HG03060 (cell line): ENCODE data around the gene MOGAT1.
A peak's percentile ranks its signal among the peaks of the same experiment; 100 is the strongest.
"Not testable (repeated sequence)": the region's sequence is repeated elsewhere in the genome, so short reads cannot be mapped to it uniquely, and the experiment has no call there.

Experiments
- ATAC-seq: cut with Tn5 transposase; IDR thresholded peaks from one replicate; pipeline ENCODE4 v1.9.1; 2021; ENCODE audit warnings: low read depth, moderate number of reproducible peaks; ENCODE audit not compliant: unreplicated experiment

The MOGAT1 gene

DNA sequence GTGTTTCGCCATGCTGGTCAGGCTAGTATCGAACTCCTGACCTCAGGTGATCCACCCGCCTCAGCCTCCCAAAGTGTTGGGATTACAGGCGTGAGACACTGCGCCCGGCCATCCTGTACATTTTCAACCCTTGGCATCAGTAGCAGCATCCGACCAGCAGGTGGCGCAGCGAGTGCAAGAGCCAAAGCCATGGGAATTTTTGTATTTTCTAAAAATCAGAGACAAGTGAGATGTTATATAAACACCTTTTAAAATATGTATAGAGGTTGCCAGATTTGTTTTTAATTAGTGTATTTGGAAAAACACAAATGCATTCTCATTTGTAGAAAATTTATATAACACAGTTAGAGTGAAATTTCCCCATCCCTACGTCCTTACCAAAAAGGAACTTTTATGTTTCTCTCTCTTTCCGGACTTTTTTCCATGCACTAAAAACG, 36.8 kb downstream of the MOGAT1 start:
- no peak for ATAC-seq

- ATAC-seq, result peak; percentile 42
These were observed 37.9 kb downstream of the MOGAT1 start for GRCh38 chr2:222709191-222709891.

- no peak for ATAC-seq
These were observed 39.3 kb downstream of the MOGAT1 start for GRCh38 chr2:222710736-222711135.

DNA sequence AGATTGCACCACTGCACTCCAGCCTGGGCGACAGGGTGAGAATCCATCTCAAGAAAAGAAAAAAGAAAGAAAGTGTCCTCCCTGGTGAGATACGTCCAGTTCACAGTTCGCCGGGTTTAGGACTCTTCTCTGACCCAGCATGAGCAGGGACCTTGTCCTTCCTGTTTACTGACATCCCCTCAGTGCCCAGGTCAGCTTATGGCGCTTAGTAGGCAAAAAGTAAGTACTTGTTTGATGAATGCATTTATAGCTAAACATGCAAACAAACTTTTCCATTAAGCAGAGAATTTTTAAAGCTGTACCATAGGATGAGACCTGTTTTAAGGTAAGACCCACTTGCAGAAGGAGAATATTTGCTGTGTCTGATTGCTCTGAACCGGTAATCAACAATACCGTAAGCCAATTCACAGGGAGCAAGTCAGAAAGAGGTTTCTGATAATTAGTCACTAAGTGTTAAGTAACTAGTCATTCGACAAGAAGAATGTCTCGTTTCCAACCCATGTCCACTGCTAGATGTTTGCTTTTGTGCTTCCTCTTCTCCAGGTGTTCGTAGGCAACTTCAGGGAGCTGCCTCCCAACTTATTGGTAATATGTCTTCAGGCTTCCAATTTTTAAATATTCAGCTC, 40.0 kb downstream of the MOGAT1 start:
- ATAC-seq, result no peak

DNA sequence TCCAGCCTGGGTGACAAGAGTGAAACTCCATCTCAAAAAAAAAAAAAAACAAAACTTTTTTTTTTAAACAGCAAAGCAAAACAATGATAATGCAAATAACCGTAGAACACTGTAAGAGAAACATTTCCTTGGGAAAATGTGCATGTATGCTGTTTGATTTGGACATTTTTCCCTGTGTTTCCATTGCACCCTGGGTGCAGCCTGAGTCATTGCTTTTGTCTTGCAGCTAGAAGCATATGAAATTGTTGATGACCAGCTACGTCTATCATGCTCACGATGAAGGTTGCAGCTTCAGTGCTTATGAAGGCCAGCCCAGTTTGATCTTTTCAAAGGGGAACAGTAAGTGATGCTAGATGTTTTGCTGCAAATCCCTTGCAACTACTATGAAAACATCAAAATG, 41.5 kb downstream of the MOGAT1 start:
- ATAC-seq, result no peak

DNA sequence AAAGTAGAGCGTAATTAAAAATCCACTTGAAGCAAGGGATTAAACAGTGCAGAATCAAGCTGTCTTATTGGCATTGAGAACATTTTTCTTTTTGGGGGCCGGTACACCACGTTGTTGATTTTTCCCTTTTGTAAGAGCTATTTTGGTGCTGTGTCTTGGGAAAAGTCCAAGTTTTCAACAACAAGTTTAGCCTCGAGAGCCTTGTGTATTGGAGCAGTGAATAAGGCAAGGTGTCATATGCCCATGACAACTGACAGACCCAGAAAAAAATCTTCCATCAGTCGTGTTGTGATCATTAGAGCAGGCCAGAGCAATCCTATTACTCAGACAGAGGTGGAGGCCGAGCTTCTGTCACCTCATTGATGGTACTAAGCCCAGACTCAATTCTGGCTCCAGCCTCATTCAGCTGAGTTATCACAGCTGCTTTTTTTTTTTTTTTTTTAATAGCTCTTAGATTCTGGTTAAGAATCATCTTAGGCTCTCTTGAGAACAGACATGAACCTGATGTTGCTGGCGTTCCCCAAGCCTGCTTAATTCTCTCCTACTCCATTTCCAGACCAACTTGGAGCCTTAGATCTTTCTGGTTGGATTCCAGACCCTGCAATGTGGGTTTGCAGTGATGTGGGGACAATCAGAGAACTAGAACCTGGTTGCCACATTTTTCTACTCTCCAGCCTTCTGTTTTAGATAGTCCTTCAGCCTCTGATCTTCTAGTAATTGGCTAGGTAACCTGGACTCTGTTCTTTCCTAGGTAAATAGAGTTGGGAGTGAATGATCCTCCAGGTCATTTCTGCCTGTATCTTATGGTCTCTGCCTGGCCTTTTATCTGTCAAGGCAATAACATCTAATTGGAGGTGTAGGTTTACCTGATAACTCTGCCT, 43.1 kb downstream of the MOGAT1 start:
- no peak for ATAC-seq

DNA sequence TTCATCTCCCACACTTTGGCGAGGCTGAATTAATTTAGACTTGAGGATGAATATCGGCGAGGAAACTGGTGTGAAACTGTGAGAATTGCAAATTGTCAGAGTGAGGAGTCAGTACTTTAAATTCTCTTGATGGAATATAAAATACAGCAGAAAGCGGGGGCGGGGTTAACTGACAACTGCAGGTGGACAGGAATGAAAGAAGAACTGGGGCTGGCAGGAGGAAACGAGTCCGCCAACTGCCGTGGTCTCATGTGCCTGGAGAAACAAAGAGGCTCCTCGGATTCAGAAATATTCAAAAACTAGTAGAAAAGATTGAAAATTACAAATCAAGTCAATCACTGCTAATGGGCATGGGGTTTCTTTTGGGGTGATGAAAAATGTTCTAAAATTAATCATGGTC, 44.3 kb downstream of the MOGAT1 start:
- ATAC-seq, result no peak

DNA sequence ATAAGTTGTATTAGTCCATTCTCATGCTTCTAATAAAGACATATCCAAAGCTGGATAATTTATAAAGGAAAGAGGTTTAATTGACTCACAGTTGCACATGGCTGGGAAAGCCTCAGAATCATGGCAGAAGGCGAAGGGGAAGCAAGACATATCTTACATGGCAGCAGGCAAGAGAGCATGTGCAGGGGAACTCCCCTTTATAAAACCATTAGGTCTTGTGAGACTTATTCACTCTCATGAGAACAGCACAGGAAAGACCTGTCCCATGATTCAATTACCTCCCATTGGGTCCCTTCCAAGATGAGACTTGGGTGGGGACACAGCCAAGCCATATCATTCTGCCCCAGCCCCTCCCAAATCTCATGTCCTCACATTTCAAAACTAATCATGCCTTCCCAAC, 48.3 kb downstream of the MOGAT1 start:
- ATAC-seq, result not testable (repeated sequence)

DNA sequence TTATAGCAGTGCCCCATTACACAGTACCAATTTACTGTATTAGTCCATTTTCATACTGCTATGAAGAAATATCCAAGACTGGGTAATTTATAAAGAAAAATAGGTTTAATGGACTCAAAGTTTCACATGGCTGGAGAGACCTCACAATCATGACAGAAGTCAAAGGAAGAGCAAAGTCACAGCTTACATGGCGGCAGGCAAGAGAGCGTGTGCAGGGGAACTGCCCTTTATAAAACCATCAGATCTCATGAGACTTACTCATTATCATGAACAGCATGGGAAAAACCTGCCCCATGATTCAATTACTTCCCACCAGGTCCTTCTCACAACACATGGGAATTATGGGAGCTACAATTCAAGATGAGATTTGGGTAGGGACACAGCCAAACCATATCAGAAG, 50.1 kb downstream of the MOGAT1 start:
- not testable (repeated sequence) for ATAC-seq

DNA sequence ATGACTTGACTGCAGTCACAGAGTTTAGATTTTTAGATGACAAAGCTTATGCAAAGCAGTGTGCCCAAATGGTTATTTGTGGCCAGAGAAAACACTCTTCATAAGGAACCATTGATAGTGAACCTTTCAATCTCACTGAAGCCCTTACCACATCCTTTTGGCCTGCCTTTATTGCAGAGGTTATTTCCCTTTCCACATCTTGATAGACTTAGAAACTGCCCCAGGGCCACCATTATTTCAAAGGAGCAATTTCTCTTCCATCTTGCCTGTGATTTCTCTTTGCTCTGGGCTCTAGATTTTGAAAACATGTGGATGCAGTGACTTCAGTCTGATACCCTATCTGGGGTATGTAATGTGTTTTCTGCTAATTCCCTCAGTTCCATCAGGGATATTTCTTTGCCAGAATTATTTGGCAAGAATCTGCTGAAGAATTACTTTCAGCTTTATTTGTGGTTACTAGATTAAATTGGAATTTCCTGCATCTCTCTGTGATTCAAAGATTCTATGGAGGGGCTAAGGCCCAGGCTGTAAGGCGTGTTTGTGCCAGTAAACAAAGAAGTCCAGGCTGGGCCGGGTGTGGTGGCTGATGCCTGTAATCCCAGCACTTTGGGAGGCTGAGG, 51.0 kb downstream of the MOGAT1 start:
- ATAC-seq, result peak; percentile 98

DNA sequence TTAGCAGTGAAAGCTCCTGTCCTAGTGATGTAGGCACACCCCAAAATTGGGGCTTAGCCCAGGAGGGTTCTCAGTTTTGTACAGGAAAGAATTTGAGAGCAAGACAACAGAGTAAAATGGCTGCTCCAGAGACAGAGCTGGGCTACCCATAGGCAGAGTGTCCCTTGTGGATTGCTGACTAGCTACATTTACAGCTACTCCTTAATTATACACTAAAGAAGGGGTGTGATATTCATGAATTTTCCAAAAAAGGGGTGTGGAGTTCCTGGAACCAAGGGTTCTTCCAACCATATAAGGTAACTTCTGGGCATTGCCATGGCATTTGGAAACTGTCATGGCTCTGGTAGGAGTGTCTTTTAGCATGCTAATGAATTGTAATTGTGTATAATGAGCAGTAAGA, 52.8 kb downstream of the MOGAT1 start:
- ATAC-seq, result no peak

GRCh38 chr2:222728621-222729020, 57.2 kb downstream of the MOGAT1 start:
- no peak for ATAC-seq

DNA sequence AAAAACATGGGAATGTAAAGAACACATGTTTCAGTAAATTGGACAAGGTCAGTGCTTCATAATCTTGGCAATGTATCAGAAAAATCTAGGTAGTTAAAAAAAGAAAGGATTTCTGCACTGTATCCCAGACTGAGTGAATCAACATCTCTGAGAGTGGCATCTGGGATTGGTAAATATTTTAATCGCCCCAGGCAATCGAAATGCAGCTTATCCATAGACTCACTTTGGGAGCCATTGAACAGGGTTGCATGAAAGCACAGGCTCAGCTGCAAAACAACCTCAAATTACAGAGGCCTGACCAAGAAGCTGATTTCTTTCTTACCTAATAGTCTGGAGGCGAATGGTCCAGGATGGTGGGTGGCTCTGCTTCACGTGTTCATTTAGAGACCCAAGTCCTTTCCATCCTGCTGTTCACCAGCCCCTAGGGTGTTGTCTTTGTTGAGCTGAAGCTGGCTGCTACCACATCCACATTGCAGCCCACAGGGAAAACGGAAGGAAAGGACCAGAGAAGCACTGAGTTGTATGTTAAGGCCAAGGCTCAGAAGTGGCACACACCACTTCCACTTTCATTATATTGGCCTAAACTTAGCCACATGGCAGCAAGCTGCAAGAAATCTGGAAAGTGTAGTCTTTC, 59.0 kb downstream of the MOGAT1 start:
- peak; percentile 57 for ATAC-seq

- no peak for ATAC-seq
These were observed 59.8 kb downstream of the MOGAT1 start for GRCh38 chr2:222731201-222731621.

DNA sequence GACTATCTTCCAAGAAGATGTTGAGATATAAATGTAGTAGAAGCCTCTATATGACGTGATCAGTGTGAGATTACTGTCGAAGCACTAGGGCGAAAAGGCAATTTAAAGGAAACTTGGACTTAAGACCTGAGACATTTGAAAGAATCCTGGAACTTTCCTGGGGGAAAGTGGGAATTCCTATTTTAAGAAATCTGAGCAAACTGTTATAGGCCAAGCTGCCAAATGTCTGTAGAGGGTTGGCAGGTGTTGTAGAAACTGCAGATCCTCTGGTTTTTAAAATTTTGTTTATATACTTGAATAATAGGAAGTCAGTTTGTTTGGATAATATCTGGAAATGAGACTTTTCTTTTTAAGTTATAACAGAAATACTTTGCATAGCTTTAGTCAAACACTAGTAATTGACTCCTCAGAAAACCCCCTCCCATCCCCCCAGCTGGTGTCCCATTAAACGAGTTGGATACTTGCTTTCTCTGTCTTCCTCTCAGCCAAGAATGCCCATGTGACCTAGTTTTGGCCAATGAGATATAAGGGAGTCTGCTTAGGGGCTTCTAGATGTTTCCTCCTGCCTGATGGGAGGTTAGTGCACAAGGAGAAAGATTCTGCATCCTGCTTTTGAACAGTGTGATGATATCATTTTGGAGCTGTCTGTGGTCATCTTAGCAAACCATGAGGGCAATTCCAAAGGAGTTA, 61.2 kb downstream of the MOGAT1 start:
- ATAC-seq, result no peak

GRCh38 chr2:222733470-222733845, 62.0 kb downstream of the MOGAT1 start:
- ATAC-seq, result no peak

GRCh38 chr2:222733846-222734702, 62.6 kb downstream of the MOGAT1 start:
- ATAC-seq, result no peak

- ATAC-seq, result peak; percentile 68
These were observed 63.2 kb downstream of the MOGAT1 start for GRCh38 chr2:222734703-222735014.

DNA sequence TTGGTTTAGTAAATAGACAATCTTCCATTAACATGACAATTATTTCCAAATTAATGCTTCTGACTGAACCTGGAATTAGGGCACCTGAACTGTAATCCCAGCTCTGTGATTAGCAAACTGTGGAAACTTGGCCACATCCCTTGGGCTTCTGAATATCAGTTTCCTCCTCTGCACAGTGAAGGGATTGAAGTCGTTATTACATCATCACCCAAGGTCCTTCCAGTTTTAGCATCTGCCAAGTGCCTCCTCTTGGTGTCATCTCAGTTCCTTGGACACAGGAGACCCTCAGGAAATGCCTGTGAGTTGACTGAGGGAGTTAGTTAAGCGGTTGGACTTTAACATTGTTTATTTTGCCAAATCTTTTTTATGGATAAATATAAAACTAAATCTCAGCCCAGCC, 64.8 kb downstream of the MOGAT1 start:
- no peak for ATAC-seq
